Lower lobe of right lung (tissue), 2 donors: ENCODE measurements around the gene SETD4. TPM values are rescaled to one million over a fixed set of nuclear protein-coding genes. Genes with fewer than 3 reads are reported as not detected.

Experiments used
- ATAC-seq, 2 donors: fragments of 200-7000 bp; cut with Tn5 transposase; one replicate each; pipeline ENCODE4 v1.9.1; 2020 to 2022; ENCODE audit warnings: mild to moderate bottlenecking in 2 of 2, moderate library complexity in 2 of 2
- DNase-seq: peaks from one replicate; pipeline ENCODE4 v3.0.0-alpha.2; 2020
- H3K27ac ChIP-seq: fragments of 200-600 bp; one replicate; pipeline ENCODE4 v1.8.0; 2022
- H3K27me3 ChIP-seq: fragments of 200-600 bp; one replicate; pipeline ENCODE4 v1.8.0; 2022; ENCODE audit warnings: low read depth
- H3K36me3 ChIP-seq: fragments of 200-600 bp; one replicate; pipeline ENCODE4 v1.8.0; 2022; ENCODE audit warnings: mild to moderate bottlenecking
- H3K4me1 ChIP-seq: fragments of 200-600 bp; one replicate; pipeline ENCODE4 v1.8.0; 2022
- H3K4me3 ChIP-seq: fragments of 200-600 bp; one replicate; pipeline ENCODE4 v1.8.0; 2022; ENCODE audit warnings: mild to moderate bottlenecking
- H3K9me3 ChIP-seq: fragments of 200-600 bp; one replicate; pipeline ENCODE4 v1.8.0; 2022
- intact Hi-C: fragments of 100-400 bp; cut with DNase I; formaldehyde crosslinking; loops from one replicate; pipeline ENCODE4 v1.11.0; 2022
- total RNA-seq: library from RNA; stranded (reverse); fragmentation: NEBNext Ultra II Directional; extraction: Animal tissue kit (Norgen Biotek cat#: 25700); gene quantifications from one replicate; pipeline ENCODE4 v1.2.1, GENCODE V29; 2021
- TF ChIP-seq, protein P1 (sequence below): fragments of 200-600 bp; IDR thresholded peaks from one replicate; pipeline ENCODE4 v1.8.0; 2022; ENCODE audit warnings: antibody characterized with exemption, mild to moderate bottlenecking
- donor health status: DM: no; HTN: yes; CAD: no; lungs with severe emphysema.

SETD4 gene
- total RNA-seq, 1 donor from 2014 or later, result 19.4 TPM

DNA sequence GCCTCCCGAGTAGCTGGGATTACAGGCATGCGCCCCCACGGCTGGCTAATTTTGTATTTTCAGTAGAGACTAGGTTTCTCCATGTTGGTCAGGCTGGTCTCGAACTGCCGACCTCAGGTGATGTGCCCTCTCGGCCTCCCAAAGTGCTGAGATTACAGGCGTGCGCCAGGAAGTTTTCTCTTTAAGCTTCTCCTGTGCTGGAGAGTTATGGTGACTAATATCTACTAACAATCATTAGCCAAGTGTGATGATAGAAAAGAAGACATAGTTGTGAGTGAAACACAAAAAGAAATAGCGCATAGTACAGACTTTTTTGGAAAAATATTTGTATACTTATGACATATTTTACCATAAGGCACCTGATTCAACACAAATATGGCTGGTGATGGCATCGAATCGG is 56.5 kb downstream of the SETD4 start:
- Histone ChIP-seq H3K27me3 (no peaks in the 10 kb centered on the region), H3K9me3 (no peaks in the 10 kb centered on the region), H3K4me1 (no peaks in the 10 kb centered on the region), H3K27ac (no peak overlapping the region), H3K36me3 (no peaks in the 10 kb centered on the region), H3K4me3 (no peak overlapping the region)
- intact Hi-C loops, result no loop called here
- DNase-seq (no peak), ATAC-seq (no peak)
- TF ChIP-seq, protein P1, sequence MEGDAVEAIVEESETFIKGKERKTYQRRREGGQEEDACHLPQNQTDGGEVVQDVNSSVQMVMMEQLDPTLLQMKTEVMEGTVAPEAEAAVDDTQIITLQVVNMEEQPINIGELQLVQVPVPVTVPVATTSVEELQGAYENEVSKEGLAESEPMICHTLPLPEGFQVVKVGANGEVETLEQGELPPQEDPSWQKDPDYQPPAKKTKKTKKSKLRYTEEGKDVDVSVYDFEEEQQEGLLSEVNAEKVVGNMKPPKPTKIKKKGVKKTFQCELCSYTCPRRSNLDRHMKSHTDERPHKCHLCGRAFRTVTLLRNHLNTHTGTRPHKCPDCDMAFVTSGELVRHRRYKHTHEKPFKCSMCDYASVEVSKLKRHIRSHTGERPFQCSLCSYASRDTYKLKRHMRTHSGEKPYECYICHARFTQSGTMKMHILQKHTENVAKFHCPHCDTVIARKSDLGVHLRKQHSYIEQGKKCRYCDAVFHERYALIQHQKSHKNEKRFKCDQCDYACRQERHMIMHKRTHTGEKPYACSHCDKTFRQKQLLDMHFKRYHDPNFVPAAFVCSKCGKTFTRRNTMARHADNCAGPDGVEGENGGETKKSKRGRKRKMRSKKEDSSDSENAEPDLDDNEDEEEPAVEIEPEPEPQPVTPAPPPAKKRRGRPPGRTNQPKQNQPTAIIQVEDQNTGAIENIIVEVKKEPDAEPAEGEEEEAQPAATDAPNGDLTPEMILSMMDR, result no peak

DNA sequence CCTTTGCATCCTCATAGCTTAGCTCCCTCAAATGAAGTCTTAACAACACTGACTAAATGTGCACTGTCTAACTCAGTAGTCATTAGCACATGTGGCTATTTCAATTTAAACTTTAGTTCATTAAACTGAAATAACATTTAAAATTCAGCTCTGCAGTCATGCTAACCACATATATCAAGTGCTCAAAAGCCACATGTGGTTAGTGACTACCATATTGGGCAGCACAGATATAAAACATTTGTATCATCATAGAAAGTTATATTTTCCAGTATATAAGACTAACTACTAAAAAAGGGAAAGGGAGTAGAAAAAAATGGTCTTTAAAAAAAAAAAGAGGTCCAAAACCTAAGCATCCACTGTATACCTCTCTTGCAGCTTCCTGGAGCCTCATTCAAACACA is 64.1 kb downstream of the SETD4 start:
- intact Hi-C loops, result no loop called here
- TF ChIP-seq, protein P1, result no peak
- H3K27ac ChIP-seq, result no peak overlapping the region

DNA sequence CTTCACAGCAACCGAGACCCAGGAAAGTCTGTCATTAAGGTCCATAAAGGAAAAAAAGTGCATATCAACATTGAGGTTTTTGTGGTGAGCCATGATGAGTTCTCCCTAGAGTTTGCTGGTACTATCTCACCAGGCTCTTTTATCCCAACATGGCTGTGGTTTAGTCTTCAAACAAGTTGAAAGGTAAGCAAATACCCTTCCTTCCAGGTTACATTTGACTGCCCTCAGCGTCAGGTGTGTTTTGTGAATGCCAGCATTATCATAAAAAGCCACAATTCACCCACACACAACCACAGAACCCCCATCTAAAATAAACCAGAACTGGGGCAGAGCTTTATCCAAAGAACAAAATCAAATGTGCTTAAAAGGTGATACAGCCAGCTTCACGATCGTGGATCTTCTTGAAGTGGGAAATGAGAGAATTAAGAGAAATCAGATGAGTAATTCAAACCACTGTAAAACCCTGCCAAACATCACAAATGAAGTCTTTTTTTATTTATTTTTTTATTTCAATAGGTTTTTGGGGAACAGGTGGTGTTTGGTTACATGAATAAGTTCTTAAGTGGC is 64.7 kb downstream of the SETD4 start:
- ATAC-seq (peak in 1 of 2 donors; percentile 14), DNase-seq (no peak)
- Histone ChIP-seq H3K36me3 (no peaks in the 10 kb centered on the region), H3K27ac (no peak overlapping the region), H3K4me1 (no peaks in the 10 kb centered on the region), H3K9me3 (no peaks in the 10 kb centered on the region), H3K4me3 (no peak overlapping the region), H3K27me3 (no peaks in the 10 kb centered on the region)
- intact Hi-C loops, result no loop called here
- TF ChIP-seq, protein P1, result no peak

More for the DNA sequence above, 64.1 kb downstream of the SETD4 start:
- no peak overlapping the region for H3K4me3 ChIP-seq
- no peaks in the 10 kb centered on the region for H3K9me3 ChIP-seq
- no peaks in the 10 kb centered on the region for H3K27me3 ChIP-seq
- no peaks in the 10 kb centered on the region for H3K4me1 ChIP-seq
- DNase-seq (no peak), ATAC-seq (no peak)
- no peaks in the 10 kb centered on the region for H3K36me3 ChIP-seq

DNA sequence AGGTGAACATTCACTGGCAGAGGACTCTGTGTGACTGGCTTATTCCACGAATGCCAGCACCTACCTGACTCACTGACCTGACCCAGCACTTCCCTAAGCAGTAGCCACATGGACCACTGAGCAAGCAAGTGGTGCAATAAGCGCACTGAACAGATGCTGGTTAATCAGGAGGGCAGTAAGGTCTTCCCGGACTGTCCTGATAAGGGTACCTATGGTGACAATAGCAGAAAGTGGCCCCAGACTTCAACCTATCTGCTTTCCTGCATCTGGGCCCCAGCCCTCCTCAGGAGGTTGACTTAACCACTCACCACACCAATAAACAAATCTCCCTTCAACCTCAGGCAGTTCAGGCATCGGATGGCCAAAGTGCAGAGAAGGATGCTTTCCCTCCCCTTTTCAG is 65.7 kb downstream of the SETD4 start:
- Histone ChIP-seq H3K4me3 (no peak overlapping the region), H3K36me3 (no peaks in the 10 kb centered on the region), H3K27me3 (no peaks in the 10 kb centered on the region), H3K27ac (no peak overlapping the region), H3K9me3 (no peaks in the 10 kb centered on the region), H3K4me1 (peaks cover 3% of the 10 kb centered on the region)
- ATAC-seq (no peak), DNase-seq (no peak)
- intact Hi-C loops, result no loop called here
- TF ChIP-seq, protein P1, result no peak

DNA sequence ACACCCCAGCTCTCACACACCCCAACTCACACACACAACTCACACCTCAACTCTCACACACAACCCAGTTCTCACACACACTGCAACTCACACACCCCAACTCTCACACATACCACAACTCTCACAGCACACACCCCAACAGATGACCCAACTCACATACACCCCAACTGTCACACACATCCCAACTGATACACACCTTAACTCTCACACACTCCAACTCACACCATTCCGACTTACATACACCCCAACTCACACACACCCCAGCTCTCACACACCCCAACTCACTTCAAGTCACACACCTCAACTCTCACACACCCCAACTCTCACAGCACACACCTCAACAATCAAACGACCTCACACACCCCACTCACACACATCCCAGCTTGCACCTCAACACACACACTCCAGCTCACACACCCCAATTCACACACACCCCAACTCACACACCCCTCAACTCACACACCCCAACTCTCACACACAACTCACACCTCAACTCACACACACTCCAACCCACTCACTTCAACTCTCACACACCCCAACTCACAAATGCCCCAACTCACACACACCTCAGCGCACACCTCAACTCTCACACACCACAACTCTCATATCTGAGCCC is 66.3 kb downstream of the SETD4 start:
- Histone ChIP-seq H3K4me1 (peaks cover 8% of the 10 kb centered on the region), H3K27ac (no peak overlapping the region), H3K36me3 (no peaks in the 10 kb centered on the region), H3K4me3 (no peak overlapping the region), H3K27me3 (no peaks in the 10 kb centered on the region), H3K9me3 (no peaks in the 10 kb centered on the region)
- DNase-seq (no peak), ATAC-seq (no peak)
- TF ChIP-seq, protein P1, result no peak
- intact Hi-C loops, result no loop called here
